GM19372 (cell line): Measurements from ENCODE around the gene POLE.

Experiments
- ATAC-seq: cut with Tn5 transposase; IDR thresholded peaks from one replicate; pipeline ENCODE4 v1.9.1; 2021; ENCODE audit warnings: mild to moderate bottlenecking, low read depth, moderate library complexity; ENCODE audit not compliant: unreplicated experiment

The POLE gene

DNA sequence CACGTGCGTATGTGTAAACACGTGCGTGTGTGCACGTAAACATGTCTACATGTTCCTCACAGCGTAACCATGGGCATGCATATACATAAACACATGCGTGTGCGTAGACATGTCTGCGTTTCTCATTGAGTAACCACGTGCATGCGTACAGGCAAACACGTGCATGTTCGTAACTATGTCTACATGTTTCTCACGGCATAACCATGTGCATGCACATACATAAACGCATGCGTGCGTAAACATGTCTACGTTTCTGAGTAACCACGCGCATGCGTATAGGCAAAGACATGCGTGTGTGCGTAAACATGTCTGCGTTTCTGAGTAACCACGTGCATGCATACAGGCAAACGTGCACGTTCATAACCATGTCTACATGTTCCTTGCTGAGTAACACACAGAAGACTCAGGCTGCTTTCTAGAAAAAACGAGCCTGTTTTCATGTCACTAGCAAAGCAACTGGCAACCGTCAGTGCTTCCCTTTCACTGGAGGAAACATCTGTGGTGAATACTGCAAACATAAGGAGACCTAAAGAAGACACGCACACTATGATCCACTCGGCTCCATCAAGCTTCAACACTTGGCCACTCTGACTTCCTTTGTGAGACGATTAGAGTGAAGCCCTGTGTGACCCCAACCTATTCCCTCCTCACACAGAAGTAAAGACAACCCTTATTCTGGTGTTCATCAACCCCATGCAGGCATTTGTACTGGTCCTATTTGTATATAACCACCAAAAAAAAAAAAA lies 28.8 kb downstream of the POLE start:
- ATAC-seq, result no peak

DNA sequence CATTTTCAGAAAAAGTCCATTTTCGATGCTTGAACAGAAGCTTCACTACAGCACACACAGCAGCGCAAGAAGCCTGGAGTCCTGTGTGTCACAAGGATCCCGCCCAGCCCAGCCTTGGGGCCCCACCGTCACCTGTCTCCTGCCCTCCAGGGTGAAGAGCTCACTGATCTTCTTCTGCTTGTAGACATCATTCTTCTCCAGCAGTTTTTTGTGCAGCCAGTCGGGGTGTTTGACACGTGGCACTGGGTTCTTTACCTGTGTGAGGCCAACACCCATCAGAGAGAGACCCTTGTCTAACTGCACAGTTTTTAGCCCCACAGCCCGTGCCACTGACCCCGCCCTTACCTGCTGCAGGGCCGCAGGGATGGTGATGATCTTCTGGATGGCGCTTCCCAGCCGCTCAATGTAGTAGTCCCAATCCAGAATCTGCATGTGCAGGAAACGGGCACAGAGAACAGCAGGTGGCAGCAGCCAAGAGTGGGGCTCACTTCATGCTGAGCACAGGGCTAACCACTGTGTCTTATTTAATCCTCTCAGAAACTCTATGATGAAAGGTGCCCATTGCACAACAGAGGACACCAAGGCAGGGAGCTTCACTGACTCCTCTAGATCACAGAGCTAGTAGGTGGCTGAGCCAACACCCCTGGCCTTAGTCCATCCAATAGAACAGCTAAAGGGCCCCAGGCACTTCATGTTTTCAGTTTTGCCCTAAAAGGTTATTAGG lies 30.0 kb downstream of the POLE start:
- ATAC-seq, result no peak

GRCh38 chr12:132653567-132654290 lies 33.4 kb downstream of the POLE start:
- no peak for ATAC-seq

DNA sequence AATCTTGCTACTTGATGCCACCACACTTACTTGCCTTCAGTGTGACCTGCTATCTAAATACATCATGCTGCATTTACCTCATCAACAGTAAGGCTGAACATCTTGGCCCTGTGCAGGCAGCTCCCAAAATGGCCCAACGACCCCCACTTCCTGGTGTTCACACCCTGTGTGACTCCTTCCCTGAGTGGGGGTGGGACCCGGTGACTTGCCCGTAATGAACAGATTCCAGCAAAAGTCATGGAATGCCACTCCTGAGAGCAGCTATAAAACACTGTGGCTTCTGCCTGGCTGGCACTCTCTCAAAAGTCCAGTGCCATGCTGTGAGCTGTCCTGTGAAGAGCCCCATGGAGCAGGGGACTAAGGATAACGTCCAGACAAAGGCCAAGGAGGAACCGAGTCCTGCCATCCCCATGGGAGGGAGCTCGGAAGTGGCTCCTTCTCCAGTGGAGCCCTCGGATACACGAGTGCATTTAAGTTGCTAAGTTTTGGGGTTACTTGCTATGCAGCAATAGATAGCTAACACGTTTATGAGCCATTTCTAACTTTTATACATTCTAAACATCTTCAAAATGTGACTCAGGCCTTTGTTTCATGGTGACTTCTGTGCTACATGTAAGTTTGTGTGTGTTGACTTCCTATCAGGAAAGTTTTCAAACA lies 35.6 kb downstream of the POLE start:
- ATAC-seq, result no peak

DNA sequence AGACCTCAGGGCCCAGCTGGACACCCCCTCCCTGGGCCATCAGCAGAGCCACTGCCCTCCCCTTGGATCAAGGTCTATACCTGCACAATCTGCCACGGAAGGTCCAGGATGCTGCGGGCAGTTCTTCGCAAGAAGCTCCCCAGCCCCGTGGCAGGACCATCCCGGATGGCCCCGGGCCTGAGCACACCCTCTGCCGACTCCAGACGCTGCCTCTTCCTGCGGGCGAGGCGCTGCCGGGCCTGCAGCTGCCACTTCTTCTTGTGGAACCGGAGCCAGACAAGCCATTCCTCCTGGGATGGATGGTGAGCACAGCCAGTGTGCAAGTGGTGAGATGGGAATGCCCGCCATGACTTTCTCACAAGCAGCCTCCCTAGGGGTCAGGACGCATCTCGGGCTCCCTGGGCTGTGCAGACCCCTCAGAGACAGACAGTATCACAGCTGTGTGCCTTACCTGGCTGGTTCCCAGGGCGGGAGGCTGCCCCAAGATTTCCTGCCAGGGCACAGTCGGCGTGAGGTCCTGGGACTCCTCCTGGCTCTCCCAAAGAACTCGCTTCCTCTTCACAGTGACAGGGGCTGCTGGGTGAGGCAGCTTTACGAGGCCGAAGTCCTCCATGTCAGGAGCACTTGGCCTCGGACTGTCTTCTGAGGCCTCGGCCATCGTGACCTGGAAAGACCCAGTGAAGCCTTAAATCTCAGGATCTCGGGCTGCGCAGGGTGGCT lies 37.8 kb downstream of the POLE start:
- no peak for ATAC-seq

DNA sequence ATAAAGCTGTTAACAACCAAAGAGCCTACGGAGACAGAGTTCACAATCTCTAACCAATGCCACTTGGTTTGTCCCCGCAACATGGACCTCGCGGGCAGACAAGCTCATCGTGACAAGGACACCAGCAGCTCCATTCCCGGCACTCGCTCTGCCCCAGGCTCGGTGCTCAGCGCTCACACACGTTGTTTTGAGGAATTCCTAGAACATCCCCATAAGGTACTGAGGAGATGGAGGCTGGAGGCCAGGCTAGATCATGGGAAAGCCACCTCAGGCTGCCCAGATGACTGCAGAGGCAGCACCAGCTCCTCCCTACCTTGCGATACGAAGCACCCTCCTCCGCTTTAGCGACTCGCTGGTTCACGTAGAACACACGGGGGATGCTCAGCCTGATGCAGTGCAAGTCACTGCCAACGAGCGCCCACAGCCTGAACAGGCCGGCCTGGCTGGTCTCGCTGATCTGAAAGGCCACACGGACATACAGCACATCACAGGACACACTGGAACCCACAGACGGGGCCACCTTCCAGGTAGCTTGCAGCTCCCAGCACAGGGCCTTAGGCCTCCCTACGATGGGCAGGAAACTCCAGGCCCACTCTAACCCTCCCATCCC lies 38.4 kb downstream of the POLE start:
- no peak for ATAC-seq

DNA sequence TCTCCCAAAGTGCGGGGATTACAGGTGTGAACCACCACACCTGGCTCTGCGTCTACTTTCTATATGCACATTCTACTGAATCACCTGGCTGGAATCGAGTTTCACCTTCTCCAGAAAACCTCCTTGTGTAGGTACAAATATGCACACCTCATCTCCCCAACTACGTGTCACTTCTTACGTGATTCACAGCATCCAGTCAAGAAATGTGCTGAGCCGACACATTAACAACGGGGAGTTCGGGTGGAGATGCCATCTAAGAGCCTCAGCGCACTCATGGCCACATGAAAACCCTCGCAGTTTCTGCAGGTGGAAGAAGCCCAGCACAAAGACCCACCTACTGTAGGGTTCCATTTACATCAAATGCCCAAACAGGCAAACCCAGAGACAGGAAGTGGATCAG lies 39.3 kb downstream of the POLE start:
- no peak for ATAC-seq

- ATAC-seq, result no peak
Observed at GRCh38 chr12:132646850-132647249, 40.3 kb downstream of the POLE start.

- no peak for ATAC-seq
Observed at GRCh38 chr12:132642846-132643835, 44.0 kb downstream of the POLE start.

DNA sequence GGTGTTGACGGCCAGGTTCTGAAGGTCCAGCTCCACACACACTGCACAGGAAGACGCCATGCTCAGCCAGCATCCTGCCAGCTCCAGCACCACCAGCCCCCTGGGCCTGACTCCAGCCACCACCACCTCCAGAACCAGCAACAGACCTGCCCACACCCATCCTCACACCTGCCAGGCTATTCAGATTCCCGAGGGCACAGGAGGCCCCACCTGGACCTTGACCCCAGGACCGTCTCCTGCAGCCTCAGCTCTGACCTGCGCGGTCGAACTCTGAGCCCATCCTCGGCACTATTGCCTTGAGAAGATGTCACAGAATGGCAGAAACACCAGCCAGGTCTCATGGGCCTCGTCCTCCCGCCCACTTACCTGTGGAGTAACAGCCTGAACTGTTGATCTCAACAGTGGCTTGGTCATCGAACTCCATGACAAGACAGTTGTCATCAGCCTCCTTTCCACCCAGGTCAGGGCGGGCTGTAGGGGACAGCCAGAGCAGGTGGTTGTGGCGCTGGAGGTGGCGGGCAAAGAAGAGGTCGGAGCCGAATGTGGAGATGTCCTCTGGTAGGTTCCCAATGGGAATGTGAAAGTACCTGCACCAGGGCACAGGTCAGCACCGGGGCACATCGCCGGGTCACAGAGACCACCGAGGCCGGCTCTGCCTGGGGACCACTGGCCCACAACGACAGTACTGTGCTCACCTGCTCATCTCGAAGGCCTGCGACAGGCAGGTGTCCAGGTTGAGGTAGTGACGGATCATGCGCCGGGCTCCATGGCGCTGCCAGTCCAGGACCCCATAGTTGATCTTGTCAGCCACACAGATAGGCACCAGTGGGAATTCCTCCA lies 45.1 kb downstream of the POLE start:
- no peak for ATAC-seq

- no peak for ATAC-seq
Observed at GRCh38 chr12:132640936-132641335, 46.2 kb downstream of the POLE start.

DNA sequence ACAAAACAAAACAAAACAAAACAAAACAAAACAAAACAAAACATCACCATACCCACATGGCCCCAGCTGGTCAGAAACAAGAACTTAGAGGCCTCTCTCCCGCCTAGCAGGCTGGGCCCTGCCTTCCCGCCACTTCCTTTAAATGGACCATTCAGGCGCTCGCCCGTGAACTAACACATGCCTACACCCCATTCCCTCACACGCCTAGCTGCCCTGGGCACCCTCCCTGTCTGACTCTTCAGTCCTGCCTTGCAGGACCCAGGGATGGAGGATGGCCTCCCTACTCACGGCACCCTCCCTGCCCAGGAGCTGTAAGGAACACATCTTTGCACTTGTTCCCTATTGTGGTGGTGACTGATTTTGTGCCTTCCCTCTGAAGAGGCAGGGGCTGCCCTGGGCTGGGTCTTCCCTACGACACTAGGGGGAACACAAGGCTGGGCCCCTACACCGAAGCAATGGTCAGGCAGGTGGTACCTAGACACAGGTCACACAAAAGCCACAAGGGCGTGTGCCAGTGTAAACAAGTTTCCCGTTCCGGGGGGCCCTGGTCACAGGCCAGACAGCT lies 47.1 kb downstream of the POLE start:
- ATAC-seq, result no peak

DNA sequence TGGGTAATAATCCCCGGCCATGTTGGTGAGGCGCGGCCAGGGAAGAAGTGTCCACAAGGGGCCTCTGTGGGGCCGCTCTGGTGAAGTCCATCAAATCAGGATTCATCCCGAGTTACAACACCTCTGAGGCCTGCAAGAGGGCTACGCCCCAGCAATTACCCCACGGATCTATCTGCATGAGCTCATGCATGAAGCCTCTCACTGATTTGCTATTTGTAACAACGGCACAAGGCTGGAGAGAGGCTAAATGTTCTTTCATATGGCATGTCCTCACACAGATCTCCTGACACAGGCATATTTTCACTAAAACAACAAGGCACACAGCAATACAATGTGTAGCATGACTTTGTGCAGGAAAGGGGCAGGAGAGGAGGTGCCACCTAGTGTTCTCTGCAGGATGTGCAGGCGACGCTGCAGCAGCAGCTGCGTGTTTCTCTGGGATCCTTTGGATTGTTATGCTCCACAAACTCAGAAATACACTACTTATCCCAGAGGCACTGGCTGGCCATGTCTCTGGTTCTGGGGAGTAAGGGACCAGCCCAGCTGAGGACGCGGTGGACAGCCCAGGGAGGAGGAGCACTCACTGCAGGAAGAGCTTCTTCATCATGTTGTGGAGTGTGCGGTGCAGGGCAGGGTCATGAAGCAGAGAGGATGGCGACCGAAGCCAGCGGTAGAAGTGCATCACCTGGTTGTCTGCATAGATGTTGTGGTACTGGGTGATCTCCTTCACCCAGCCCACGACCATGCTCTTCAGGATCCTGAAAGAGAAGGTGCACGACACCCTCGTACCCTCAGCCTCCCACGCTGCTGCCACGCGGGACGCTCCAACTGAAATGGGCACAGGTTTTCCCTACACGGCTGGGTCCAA lies 48.4 kb downstream of the POLE start:
- ATAC-seq, result no peak

- no peak for ATAC-seq
Observed at GRCh38 chr12:132637811-132638210, 49.3 kb downstream of the POLE start.

GRCh38 chr12:132635076-132635955 lies 51.8 kb downstream of the POLE start:
- ATAC-seq, result no peak
